ENCODE data around the gene TRIO.
"Not testable (repeated sequence)": the region's sequence is repeated elsewhere in the genome, so short reads cannot be mapped to it uniquely, and the experiment has no call there.

TRIO gene

DNA sequence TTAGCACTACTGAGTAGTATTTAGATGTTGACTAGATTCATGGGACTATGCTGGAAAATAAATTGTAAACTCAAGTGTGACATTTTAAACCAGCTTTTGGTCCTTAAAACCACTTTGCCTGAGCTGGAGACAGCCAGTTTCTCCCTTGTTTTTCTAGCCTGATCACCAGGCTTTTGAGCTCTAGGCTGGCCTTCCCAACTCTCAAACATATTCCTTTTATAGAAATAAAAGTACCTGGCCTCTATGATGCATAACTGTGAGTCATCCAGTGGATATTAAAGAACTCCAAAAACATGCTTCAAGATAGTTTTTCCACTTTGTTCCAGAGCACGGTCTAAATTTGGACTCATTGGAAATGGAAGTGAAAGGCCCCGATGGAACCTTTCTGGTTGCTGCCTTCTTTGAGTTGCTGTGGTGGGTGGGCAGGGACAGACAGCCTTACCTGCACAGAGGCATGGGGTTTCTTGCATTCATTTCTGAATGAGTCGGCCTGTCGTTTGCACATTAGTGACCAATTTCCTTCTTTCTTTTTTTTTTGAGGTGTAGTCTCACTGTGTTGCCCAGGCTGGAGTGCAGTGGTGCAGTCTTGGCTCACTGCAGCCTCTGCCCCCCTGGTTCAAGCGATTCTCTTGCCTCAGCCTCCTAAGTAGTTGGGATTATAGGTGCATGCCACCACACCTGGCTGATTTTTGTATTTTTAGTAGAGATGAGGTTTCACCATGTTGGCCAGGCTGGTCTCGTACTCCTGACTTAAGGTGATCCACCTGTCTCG is 43.1 kb downstream of the TRIO start:
- no peak for DNase-seq (ENCODE audit: low read depth)

DNA sequence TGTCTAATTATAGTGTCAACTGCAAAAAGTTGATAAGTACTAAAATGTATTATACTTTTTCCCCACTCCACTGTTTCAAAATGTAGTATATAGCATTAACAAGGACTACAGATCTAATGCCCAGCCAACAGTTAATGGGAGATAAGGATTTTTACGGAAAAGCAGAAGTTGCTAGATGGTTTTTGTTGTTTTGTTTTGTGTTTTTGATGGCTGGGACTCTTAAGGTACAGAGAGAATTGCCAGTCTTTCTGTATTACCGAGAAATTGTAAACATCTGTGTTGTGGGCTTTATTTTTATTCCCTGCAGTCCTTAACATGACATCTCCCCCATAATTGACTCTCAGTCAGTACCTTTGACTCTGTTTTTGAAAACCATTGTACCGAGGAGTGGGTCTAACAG is 44.0 kb downstream of the TRIO start:
- no peak for DNase-seq (ENCODE audit: low read depth)

DNA sequence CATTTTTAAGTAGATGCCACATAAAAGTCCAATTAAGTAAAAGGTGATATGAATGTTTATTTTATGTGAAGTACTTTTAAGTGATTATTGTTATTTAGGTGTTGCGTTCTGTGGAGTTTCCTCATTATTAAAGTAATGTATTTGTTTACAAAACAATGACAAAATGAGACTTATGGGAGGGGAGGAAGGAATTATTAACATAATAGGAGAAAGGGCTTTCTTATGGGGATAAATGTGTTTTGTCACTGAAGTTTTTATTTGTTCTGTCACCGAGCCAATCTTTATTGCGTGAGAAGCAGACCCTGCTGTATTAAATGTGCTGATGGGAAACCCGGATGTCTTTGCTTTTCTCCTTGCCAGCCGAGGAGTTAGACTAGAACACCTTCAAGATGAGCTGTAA is 44.5 kb downstream of the TRIO start:
- DNase-seq (ENCODE audit: low read depth): no peak

DNA sequence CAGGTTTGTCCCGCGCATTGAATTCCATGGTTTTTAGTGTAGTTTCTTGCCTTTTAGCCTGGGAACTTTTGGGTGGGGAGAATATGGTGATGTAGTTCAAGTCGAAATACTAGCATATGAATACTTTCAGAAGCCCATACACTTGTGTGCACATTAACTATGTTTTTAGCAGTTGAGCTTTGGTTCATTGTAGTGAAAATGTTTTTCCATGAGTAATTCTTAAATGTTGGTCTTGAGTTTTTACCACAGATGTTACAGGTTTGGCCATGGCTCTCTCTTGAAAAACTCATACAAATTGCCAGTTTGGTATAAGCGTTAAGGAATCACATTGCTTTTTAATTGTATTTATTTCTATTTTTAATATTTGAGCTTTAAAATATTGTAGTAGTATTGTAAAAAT is 45.6 kb downstream of the TRIO start:
- no peak for DNase-seq (ENCODE audit: low read depth)

DNA sequence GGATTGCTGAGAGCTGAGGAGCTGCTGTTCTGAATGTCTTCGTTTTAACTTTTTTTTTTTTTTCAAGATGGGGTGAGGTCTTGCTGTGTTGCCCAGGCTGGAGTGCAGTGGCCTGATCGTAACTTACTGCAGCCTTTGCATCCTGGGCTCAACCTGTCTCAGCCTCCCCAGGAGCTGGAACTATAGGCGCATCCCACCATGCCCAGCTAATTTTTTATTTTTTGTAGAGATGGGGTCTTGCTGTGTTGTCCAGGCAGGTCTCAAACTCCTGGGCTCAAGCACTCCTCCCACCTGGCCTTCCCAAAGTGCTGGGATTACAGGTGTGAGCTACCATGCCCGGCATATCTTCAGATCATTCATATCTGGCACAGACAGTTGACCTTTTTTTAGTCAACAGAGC is 46.5 kb downstream of the TRIO start:
- DNase-seq (ENCODE audit: low read depth): no peak

DNA sequence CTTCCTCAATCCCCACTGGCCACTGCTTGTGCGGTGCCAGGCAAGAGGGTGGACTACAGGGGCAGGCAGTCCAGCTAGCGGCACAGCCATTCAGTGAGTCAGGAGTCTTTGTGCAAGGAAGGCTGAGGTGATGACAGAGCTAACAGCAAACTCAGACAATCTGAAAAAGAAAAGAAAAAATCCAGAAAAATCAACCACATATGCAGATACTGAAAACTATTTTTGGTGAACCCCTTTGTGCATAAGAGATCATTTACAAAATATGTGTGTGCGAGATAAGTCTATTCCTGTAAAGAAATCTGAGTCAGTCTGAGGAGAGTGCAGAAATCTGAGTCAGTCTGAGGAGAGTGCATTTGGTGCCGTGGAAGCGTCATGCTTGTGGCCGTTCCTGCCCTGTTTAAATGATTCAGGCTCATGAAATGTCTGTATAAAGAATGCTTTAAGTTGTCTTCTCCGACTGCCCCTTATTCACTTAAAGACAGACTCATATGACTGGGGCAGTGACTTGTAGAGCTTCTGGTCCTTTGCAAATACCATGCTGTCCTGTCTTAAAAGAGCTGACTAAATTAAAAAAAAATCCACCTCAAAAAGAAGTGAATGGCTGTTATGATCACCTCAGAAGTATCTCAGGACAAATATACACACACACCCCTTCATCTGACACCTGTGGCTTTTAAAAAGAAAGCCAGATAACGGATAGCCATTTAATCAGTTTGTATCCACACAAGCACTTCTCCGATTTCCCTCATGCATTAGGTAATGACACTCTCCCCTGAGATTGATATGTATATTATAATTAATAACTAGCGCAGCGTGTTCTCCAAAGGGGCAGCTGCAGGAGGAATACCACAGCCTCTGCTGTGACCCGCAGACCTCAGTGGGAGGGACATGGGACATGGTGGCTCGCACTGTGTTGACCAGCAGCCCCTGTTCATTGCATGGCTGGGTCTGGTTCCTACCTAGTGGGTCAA is 47.3 kb downstream of the TRIO start:
- DNase-seq (ENCODE audit: low read depth): no peak

DNA sequence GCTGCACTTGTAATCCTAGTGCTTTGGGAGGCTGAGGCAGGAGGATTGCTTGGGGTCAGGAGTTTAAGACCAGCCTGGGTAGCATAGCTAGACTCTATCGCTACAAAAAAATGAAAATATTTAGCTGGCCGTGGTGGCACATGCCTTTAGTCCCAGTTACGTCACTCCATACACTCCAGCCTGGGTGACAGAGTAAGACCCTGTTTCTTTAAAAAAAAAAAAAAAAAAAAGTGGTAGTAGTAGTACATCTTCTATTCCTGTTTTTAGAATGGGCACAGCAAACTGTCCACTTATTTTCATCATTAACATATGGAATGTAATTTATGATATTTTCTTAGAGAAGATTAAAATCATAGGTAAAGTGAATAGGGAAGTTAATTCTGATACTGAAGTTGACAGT is 48.2 kb downstream of the TRIO start:
- DNase-seq (ENCODE audit: low read depth): no peak

DNA sequence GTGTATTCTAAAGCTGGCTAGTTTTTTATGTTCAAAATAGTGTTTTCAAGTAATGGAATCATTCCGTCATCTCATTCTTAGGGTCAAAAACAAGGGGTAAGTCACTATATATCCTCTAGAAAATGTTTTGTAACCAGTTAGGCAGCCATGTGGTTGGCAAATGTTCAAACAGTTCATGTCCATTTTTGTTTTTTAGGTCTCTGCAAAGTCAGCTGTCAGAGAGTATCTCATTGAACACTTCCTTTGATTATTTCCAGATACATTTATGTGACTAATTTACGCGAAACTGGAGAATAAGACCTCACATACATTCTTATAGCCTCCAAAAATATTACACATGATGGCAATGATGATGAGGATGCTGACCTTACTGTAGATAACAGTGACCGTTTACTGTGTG is 50.4 kb downstream of the TRIO start:
- DNase-seq (ENCODE audit: low read depth): no peak

DNA sequence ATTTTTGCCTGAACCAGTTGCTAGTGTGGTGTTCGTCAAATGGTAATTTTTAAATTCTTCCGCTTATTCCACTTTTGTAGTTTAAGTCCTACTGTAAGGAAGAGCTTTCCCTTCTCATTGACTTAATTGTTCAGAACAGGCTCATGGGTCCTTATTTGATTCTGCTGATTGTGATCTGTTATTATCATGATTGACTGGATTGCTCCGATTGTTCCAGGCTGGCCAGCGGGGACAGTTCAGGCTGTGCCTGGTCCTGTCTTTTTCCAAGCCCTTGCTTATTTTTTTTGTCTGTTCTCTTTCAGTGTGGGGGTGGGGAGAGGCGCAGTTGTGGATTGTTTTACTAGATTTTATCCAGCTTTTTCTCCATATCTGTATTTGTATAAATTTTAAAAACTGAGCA is 52.4 kb downstream of the TRIO start:
- DNase-seq (ENCODE audit: low read depth): no peak

DNA sequence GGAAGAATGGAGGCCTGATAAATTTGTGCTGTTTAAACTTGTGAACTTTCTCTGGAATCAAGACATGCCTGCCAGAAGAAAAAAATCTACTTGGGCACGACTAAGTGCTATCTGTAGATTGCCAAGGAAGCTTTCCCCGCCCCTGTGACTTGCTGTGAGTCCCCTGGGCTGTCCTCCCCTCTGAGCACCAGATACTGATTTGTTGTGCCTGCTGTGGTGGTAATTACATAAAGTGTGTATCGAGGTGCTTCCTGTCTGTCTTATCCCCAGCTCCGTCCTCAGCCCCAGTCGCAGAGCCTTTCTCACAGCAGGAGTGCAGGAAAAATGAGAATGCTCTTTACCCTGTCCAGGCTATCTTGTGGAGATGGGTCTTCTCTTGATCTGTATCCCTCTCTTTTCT is 53.9 kb downstream of the TRIO start:
- no peak for DNase-seq (ENCODE audit: low read depth)

DNA sequence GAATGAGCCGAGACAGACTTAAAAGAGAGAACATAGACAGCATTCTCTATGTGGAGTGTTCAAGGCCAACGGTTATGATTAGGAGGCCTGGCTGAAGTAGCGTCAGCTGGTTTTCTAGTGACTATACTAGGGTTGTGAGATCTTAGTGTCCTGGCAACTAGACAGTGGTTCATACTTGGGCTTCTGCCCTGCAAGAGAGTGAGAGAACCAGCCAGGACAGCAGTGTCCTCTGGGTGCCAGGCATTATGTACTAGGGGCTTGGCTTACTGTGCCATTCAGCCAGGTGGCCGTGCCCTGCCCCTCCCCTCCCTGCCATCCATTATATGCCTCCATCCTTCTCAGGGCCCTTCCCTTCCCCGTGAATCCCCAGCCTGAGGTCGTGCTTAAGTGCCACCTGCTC is 56.8 kb downstream of the TRIO start:
- no peak for DNase-seq (ENCODE audit: low read depth)

DNA sequence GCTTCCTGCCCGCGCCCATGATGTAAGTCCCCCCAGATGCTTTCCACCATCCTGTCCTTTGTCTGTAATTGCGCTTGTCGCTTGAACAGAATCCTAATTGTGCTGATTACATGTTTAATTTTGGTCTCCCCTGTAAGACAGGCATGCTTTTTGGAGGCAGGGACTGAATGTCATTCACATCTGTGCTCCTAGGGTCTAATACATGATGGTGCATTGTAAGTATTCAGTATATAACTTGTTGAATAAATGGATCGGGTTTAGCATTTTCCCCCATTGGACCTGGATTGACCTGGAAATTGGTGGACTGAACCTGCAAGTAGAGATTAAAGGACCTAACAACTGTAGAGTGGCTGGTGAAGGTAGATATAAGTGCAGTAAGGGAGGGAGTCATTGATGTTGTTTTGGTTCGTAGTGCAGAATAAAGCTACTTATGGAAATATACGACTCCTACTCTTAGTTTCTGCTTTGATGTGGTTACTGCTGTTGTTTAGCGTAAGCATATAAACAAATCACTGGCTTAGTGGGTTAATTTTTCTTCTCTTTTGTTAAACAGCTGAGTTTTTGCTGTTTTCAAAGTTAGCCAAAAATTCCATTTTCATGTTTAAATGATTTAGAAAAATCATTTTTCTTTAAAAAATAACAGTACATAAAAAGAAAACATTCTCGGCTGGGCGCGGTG is 57.3 kb downstream of the TRIO start:
- no peak for DNase-seq (ENCODE audit: low read depth)

DNA sequence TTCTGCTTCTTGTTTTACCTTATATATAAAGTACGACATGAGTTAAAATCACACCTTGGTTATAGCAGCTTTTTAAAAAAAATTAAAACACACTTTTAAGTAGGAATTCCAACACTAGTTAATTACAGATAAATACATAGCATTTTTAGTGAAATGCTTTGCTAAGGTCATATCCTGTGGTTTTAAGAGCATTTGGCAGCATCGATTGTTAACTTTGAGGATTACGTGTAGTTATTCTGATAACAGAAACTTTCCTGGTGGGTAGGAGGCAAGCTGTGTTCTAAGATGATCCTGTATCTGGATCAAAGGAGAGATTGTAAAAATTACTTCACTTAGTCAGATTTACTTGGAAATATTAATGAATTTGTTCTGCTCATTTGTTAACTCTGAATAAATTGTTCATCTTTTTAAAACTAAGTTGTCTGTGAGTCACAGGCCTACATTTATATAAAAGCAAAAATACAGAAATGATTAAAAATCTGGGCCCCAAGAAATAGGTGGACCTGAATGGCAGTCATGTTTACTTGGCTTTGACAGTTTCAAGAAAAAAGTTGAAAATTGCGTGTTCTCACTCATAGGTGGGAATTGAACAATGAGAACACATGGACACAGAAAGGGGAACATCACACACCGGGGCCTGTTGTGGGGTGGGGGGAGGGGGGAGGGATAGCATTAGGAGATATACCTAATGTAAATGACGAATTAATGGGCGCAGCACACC is 58.3 kb downstream of the TRIO start:
- no peak for DNase-seq (ENCODE audit: low read depth)

DNA sequence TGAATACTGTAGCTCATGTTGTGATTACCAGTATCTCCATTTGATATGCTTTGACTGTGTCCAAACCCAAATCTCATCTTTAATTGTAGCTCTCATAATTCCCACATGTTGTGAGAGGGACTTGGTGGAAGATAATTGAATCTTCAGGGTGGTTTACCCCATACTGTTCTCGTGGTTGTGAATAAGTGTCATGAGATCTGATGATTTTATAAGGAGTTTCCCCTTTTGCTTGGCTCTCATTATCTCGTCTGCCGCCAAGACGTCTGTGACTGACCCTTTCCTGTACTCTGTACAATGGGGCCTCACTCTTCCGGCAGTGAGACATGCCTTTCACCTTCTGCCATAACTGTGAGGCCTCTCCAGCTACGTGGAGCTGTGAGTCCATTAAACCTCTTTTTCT is 59.3 kb downstream of the TRIO start:
- no peak for DNase-seq (ENCODE audit: low read depth)

DNA sequence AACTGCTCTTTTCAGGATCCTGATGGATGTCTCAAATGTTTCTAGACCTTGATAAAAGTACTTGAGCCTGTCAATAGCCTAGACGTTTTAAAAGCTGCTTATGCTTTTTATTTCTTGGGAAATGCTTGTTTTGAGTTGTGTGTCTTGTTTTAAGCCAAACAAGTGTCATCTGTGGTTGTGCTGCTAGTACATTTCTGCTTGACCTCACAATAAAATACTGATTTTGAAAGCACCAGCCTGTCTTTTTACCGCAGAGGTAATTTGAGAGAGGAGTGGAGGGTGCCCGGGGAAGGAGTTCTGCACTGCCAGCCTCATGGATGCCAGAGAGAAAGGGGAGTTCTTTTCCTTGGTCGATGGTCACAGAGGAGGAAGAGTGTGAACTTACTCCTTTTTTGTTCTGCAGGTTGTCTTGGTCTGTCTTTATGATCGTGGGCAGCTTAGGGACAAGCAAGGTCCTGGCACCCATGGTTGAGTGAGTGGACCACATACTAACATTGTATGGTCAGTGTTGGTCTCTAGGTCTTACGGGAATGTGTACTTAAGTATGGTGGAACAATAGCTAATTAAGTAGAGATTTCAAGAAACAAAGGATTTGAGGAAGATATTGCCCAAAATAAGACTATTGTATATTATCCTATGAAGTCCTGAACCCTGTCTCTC is 61.0 kb downstream of the TRIO start:
- DNase-seq (ENCODE audit: low read depth): no peak

DNA sequence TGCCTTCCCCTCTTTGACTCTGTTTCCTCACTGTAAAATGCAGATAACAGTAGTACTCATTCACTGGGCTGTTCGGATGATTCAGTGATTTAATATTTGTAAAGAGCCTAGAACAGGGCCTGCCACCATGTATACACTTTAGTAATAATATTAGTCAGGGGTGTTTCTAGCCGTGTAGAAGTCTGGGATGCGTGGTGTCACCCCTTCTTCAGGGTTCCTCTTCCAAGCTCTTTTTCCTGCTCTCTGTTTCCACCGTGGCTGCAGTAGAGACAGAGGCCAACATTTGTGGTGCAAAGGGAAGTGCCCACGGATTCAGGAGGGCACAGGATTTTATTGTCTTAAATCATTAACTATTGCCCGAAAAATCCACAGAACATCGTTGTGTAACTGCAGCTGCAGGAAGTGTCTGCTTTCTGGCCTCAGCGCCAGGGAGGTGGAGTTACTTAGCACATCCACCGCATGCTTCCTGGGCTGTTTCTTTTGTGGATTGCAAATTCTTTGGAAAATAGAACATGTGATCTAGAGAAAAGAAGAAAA is 61.7 kb downstream of the TRIO start:
- no peak for DNase-seq (ENCODE audit: low read depth)

DNA sequence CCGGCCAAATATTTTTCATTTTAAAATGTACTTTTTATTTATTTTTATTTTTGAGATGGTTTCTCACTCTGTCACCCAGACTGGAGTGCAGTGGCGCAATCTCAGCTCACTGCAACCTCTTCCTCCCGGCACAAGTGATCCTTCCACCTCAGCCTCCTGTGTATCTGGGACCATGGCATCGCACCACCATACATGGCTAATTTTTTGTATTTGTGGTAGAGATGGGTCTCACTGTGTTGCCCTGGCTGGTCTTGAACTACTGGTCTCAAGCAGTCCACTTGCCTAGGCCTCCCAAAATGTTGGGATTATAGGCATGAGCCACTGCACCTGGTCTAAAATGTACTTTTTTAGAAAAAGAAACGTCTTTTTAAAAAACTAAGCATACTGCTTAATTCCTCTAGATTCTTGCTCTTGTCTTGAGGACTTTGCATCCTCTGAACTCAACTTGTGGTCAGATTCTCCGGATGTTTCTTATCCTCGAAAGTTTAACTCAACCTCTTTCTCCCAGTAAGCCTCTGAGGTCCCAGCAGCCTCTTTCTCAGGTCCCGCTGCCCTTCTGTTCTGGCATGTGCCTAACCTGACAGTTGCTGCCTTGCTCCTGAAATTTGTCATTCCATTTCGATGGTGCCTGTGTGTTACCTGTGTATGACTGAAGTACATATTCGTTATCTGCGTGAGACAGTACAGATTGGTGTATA is 63.0 kb downstream of the TRIO start:
- DNase-seq (ENCODE audit: low read depth): no peak

DNA sequence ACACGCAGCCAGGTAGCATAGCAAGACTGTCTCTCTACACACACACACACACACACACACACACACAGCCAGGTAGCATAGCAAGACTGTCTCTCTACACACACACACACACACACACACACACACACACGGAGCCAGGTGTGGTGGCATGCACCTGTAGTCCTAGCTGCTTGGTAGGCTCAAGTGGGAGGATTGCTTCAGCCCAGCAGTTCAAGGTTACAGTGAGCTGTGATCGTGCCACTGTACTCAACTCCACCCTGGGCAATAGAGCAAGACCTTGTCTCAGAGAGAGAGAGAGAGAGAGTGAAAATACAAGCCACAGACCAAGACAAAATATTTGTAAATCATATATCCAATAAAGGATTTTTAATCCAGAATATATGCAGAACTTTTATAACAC is 64.3 kb downstream of the TRIO start:
- not testable (repeated sequence) for DNase-seq (ENCODE audit: low read depth)

DNA sequence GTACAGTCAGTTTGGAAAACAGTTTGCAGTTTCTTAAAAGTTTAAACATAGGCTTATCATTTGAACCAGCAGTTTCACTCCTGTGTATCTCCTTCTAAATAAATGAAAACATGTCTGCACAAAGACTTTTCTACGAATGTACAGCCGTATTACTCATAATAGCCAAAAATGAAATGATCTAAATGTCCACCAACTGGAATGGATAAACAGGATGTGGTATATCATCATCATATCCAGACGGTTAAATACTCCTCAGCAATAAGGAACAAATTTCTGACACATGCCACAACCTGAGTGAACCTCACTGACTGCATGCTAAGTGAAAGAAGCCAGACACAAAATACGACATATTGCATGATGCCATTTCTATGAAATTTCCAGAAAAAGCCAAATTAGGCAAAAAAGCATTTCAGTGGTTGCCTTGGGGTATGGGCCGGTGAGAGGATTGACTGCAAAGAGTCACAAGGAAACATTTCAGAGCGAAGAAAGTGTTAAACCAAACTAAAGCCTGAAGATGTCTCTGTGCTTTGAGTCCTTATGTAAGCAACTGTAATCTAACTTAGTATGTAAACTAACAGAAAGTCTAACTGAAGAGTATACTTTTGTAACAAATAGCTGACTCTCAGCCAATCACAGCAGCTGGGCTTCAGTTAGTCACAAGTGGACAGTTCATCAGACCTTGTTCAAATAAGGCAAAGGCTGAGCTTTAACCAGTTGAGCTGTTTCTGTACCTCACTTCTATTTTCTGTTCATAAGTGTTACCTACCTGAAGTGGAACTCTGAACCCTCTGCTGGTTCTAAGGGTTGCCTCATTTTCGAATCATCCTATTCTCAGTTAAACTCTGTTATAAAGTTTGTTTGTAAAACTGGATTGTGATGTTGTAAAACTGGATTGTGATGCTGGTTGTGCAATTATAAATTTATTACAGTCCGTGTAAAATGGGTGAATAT is 65.2 kb downstream of the TRIO start:
- no peak for DNase-seq (ENCODE audit: low read depth)
